Adrenal gland (tissue), 12 donors: ENCODE results near the gene HLA-F. TPM values are rescaled to one million over a fixed set of nuclear protein-coding genes. Genes with fewer than 3 reads are reported as not detected.

Experiments used
- DNase-seq, 7 donors: peaks; one replicate each; pipeline ENCODE4 v3.0.0-alpha.2; 2019 to 2020
- H3K27ac ChIP-seq, 5 donors: fragments of 200-600 bp; sonication (generic) in 4 of 5; 1 replicate in 3 of 5; 2 replicates in 2 of 5; pipeline versions ENCODE4 v1.5.1 to v1.8.0; 2016 to 2020; ENCODE audit warnings: mild to moderate bottlenecking in 1 of 5
- H3K27me3 ChIP-seq: fragments of 200-600 bp; 2 replicates; pipeline ENCODE4 v1.8.0; 2021
- H3K36me3 ChIP-seq, 2 donors: fragments of 200-600 bp; replicated peaks in 1 of 2; 1 replicate in 1 of 2; 2 replicates in 1 of 2; pipeline versions ENCODE4 v1.5.1 to v1.8.0; 2018 to 2022
- H3K4me1 ChIP-seq, 2 donors: fragments of 200-600 bp; replicated peaks in 1 of 2; 1 replicate in 1 of 2; 2 replicates in 1 of 2; pipeline versions ENCODE4 v1.5.1 to v1.8.0; 2018 to 2021
- H3K4me3 ChIP-seq, 4 donors: fragments of 200-600 bp; sonication (generic) in 3 of 4; one replicate each; pipeline ENCODE4 v1.5.1; 2016 to 2018
- H3K9me3 ChIP-seq, 3 donors: fragments of 200-600 bp; sonication (generic) in 1 of 3; replicated peaks in 1 of 3; 1 replicate in 2 of 3; 2 replicates in 1 of 3; pipeline versions ENCODE4 v1.5.1 to v1.8.0; 2016 to 2021
- CTCF ChIP-seq, 6 experiments: fragments of 450-650 bp in 4 of 6; fragments of 200-600 bp in 2 of 6; sonication (generic) in 1 of 6; IDR thresholded peaks; 1 replicate in 5 of 6; 2 replicates in 1 of 6; pipeline versions ENCODE4 v1.5.1 to v1.8.0; 2016 to 2021; ENCODE audit warnings: antibody characterized with exemption in 6 of 6, mild to moderate bottlenecking in 2 of 6, moderate library complexity in 1 of 6
- POLR2A ChIP-seq, 2 donors: fragments of 450-650 bp; IDR thresholded peaks; one replicate each; pipeline ENCODE4 v1.6.1; 2017; ENCODE audit warnings: antibody characterized with exemption in 2 of 2, mild to moderate bottlenecking in 2 of 2, moderate library complexity in 1 of 2
- WGBS, 4 donors: extraction: QIAGEN DNeasy Blood & Tissue Kit in 2 of 4; methylation state at CpG; one replicate each; pipeline versions ENCODE4 v1.1.5 to v1.1.7; 2013 to 2017; 5-methylcytosine and 5-hydroxymethylcytosine counted together
- intact Hi-C, 2 donors: fragments of 100-400 bp; cut with DNase I; formaldehyde crosslinking; loops; one replicate each; pipeline versions ENCODE4 v1.14.1 to v1.15.0; 2022 to 2023
- polyA plus RNA-seq, 3 donors: library from polyadenylated mRNA; stranded (reverse); fragments of 200-250 nt in 2 of 3; fragments of 350-450 nt in 1 of 3; fragmentation: Illumina TruSeq in 1 of 3; extraction: RNeasy Lipid Tissue Mini Kit (QIAGEN cat#74804) in 1 of 3; gene quantifications; one replicate each; pipeline ENCODE4 v1.2.3, GENCODE V29; 2013 to 2014
- total RNA-seq, 9 donors: library from RNA; depleted of rRNA in 4 of 9; stranded (reverse); fragments of >200 nt in 4 of 9; fragments of 120-200 nt in 1 of 9; fragmentation: NEBNext Ultra II Directional in 1 of 9; extraction: Animal tissue kit (Norgen Biotek cat#: 25700) in 1 of 9; gene quantifications; one replicate each; pipeline versions ENCODE4 v1.1.0 to v1.2.4, GENCODE V29; 2013 to 2023
- donor health status: healthy with polysubstance abuse.
- donor health status: Bipolar disorder and iron deficiency.
- donor health status: DM: yes; HTN: yes; CAD: no.
- donor health status: DM: no; HTN: no; CAD: no.
- donor health status: DM: no; HTN: no; CAD: no.
- donor health status: DM: yes; HTN: yes; CAD: no.

Gene HLA-F
- total and polyA plus RNA-seq, 12 donors = 3.8 to 285 (median 85.0) TPM

GRCh38 chr6:29728173-29728874 lies 5.1 kb downstream of the HLA-F start:
- H3K27me3 ChIP-seq = no peaks in the 10 kb centered on the region
- peaks cover 0 to 32% of the 10 kb centered on the region in 2 donors for H3K36me3 ChIP-seq
- H3K27ac ChIP-seq = no peak overlapping the region
- intact Hi-C loops = no loop called here
- H3K4me3 ChIP-seq = no peak overlapping the region
- H3K4me1 ChIP-seq = peaks cover 0 to 7% of the 10 kb centered on the region in 2 donors
- TF ChIP-seq CTCF (IDR thresholded peaks at IDR 0.05) (no peak), POLR2A (IDR thresholded peaks at IDR 0.05) (no peak)
- WGBS, 4 donors = 89 to 97% (median 95%) methylated on average over 3 of the region's 3 CpGs
- no peaks in the 10 kb centered on the region for H3K9me3 ChIP-seq
- no peak for DNase-seq

GRCh38 chr6:29728875-29729270 lies 5.6 kb downstream of the HLA-F start:
- Histone ChIP-seq H3K9me3 (no peaks in the 10 kb centered on the region), H3K27me3 (no peaks in the 10 kb centered on the region), H3K4me1 (peaks cover 0 to 6% of the 10 kb centered on the region in 2 donors), H3K4me3 (no peak overlapping the region), H3K27ac (no peak overlapping the region), H3K36me3 (peaks cover 0 to 32% of the 10 kb centered on the region in 2 donors)
- no peak for DNase-seq
- TF ChIP-seq POLR2A (IDR thresholded peaks at IDR 0.05) (no peak), CTCF (IDR thresholded peaks at IDR 0.05) (no peak)
- intact Hi-C loops = no loop called here

- Histone ChIP-seq H3K36me3 (peaks cover 0 to 32% of the 10 kb centered on the region in 2 donors), H3K9me3 (no peaks in the 10 kb centered on the region), H3K4me1 (no peaks in the 10 kb centered on the region), H3K27ac (no peak overlapping the region), H3K27me3 (no peaks in the 10 kb centered on the region), H3K4me3 (no peak overlapping the region)
- intact Hi-C loops = loop anchor here in 1 of 2 donors (10.0 kb wide), 1 partner anchor 105 kb away; no protein-coding TSS in a partner anchor
- no peak for TF ChIP-seq POLR2A (IDR thresholded peaks at IDR 0.05)
- TF ChIP-seq CTCF (IDR thresholded peaks at IDR 0.05) = no peak
- DNase-seq = no peak
- WGBS, 4 donors = 73 to 81% (median 80%) methylated on average over 6 of the region's 6 CpGs
These were observed 6.6 kb downstream of the HLA-F start for GRCh38 chr6:29729774-29730328.

GRCh38 chr6:29730575-29731126 lies 7.4 kb downstream of the HLA-F start:
- 51 to 68% (median 56%) methylated on average over 7 of the region's 7 CpGs for WGBS, 4 donors

More at GRCh38 chr6:29730575-29731126, 7.4 kb downstream of the HLA-F start:
- no peaks in the 10 kb centered on the region for H3K9me3 ChIP-seq
- H3K36me3 ChIP-seq = peaks cover 0 to 26% of the 10 kb centered on the region in 2 donors
- intact Hi-C loops = loop anchor here in 1 of 2 donors (10.0 kb wide), 1 partner anchor 104 kb away; no protein-coding TSS in a partner anchor
- no peak overlapping the region for H3K27ac ChIP-seq
- TF ChIP-seq POLR2A (IDR thresholded peaks at IDR 0.05) (no peak), CTCF (IDR thresholded peaks at IDR 0.05) (no peak)
- no peaks in the 10 kb centered on the region for H3K27me3 ChIP-seq
- no peak overlapping the region for H3K4me3 ChIP-seq
- DNase-seq = no peak
- H3K4me1 ChIP-seq = no peaks in the 10 kb centered on the region
